A549 (cell line): ENCODE measurements around the gene POLR1D. TPM values are rescaled to one million over a fixed set of nuclear protein-coding genes. Genes with fewer than 3 reads are reported as not detected.

Experiments
- ATAC-seq, 2 experiments: fragments of 200-7000 bp in 1 of 2; fragments of >200 bp in 1 of 2; cut with Nextera tagmentation in 1 of 2; cut with Tn5 transposase in 1 of 2; 3 replicates each; pipeline versions ENCODE4 v1.8.0 to v1.9.1; 2018 to 2020; ENCODE audit warnings: mild to moderate bottlenecking in 1 of 2, moderate library complexity in 1 of 2
- CTCF ChIA-PET: fragments of 300-600 bp; sonication (Branson Sonifier 250); formaldehyde crosslinking; extraction: SDS; loops from one replicate; lab custom pipeline; 2021; ENCODE audit warnings: antibody characterized with exemption, inconsistent platforms; lab: Yijun Ruan, JAX
- POLR2A ChIA-PET: fragments of 350-600 bp; formaldehyde crosslinking; extraction: SDS; loops from one replicate; lab custom pipeline; 2021; ENCODE audit warnings: antibody characterized with exemption, inconsistent platforms; lab: Yijun Ruan, JAX
- DNase-seq, 2 experiments: peaks; one replicate each; pipeline versions ENCODE4 v3.0.0 to v3.0.0-alpha.2; 2011 to 2016; ENCODE audit warnings: low read depth in 1 of 2, low spot score in 1 of 2
- FAIRE-seq: peaks from 2 replicates; lab custom pipeline; 2011; peaks lifted over from hg19 to GRCh38; lab: Jason Lieb, UNC
- H3K27ac ChIP-seq, 2 experiments: fragments of >200 bp; sonication (Bioruptor Twin); formaldehyde crosslinking; 3 replicates each; pipeline ENCODE4 v1.5.1; 2016 to 2017
- H3K4me1 ChIP-seq: fragments of >200 bp; sonication (Bioruptor Twin); formaldehyde crosslinking; 3 replicates; pipeline ENCODE4 v1.6.1; 2016
- H3K4me2 ChIP-seq: fragments of >200 bp; sonication (Bioruptor Twin); formaldehyde crosslinking; 3 replicates; pipeline ENCODE4 v1.6.1; 2016
- H3K4me3 ChIP-seq: fragments of >200 bp; sonication (Bioruptor Twin); formaldehyde crosslinking; 3 replicates; pipeline ENCODE4 v1.5.1; 2016
- H3K9me3 ChIP-seq: fragments of >200 bp; sonication (Bioruptor Twin); formaldehyde crosslinking; 3 replicates; pipeline ENCODE4 v1.6.1; 2016
- CBX8 ChIP-seq: fragments of 200-600 bp; sonication (generic); IDR thresholded peaks from 2 replicates; pipeline ENCODE4 v1.6.1; 2016
- CHD2 ChIP-seq: fragments of 150-350 bp; IDR thresholded peaks from 2 replicates; pipeline ENCODE4 v1.6.1; 2014; ENCODE audit warnings: low read length; ENCODE audit not compliant: partially characterized antibody
- CHD4 ChIP-seq: fragments of 200-600 bp; sonication (generic); IDR thresholded peaks from 2 replicates; pipeline ENCODE4 v1.6.1; 2016; ENCODE audit warnings: antibody characterized with exemption, mild to moderate bottlenecking, borderline replicate concordance
- EHF ChIP-seq: fragments of 250-450 bp; sonication (Bioruptor Pico); IDR thresholded peaks from 2 replicates; pipeline ENCODE4 v1.5.0; 2020; ENCODE audit warnings: mild to moderate bottlenecking
- ESRRA ChIP-seq: fragments of 150-350 bp; IDR thresholded peaks from 2 replicates; pipeline ENCODE4 v1.6.1; 2014; ENCODE audit warnings: mild to moderate bottlenecking, low read length, borderline replicate concordance
- FOSB ChIP-seq: fragments of 250-450 bp; sonication (Bioruptor Pico); IDR thresholded peaks from 2 replicates; pipeline ENCODE4 v1.5.0; 2020; ENCODE audit warnings: mild to moderate bottlenecking, moderate library complexity
- FOXS1 ChIP-seq: fragments of 250-450 bp; sonication (Bioruptor Pico); IDR thresholded peaks from 2 replicates; pipeline ENCODE4 v1.5.0; 2020; ENCODE audit warnings: mild to moderate bottlenecking, moderate library complexity
- HDAC2 ChIP-seq: fragments of 200-600 bp; sonication (generic); IDR thresholded peaks from 2 replicates; pipeline ENCODE4 v1.6.1; 2016
- HEYL ChIP-seq: fragments of 250-450 bp; sonication (Bioruptor Pico); IDR thresholded peaks from 2 replicates; pipeline ENCODE4 v1.8.0; 2021; ENCODE audit warnings: mild to moderate bottlenecking, moderate library complexity
- HOXA7 ChIP-seq: fragments of 250-450 bp; sonication (Bioruptor Pico); IDR thresholded peaks from 2 replicates; pipeline ENCODE4 v1.5.0; 2020; ENCODE audit warnings: mild to moderate bottlenecking, moderate library complexity
- HOXB13 ChIP-seq: fragments of 250-450 bp; sonication (Bioruptor Pico); IDR thresholded peaks from 2 replicates; pipeline ENCODE4 v1.5.0; 2020; ENCODE audit warnings: low read depth, mild to moderate bottlenecking, moderate library complexity
- JUNB ChIP-seq: fragments of >200 bp; sonication (Bioruptor Twin); formaldehyde crosslinking; IDR thresholded peaks from 2 replicates; pipeline ENCODE4 v1.6.1; 2016
- KDM1A ChIP-seq: fragments of 200-600 bp; sonication (generic); IDR thresholded peaks from 2 replicates; pipeline ENCODE4 v1.6.1; 2016; ENCODE audit warnings: low read depth, mild to moderate bottlenecking
- KDM5A ChIP-seq: fragments of 200-600 bp; sonication (generic); IDR thresholded peaks from 2 replicates; pipeline ENCODE4 v1.6.1; 2016; ENCODE audit warnings: antibody characterized with exemption, mild to moderate bottlenecking
- MAFK ChIP-seq: fragments of 450-650 bp; IDR thresholded peaks from 2 replicates; pipeline ENCODE4 v1.6.1; 2014; ENCODE audit not compliant: partially characterized antibody
- NPAS2 ChIP-seq: fragments of 250-450 bp; sonication (Bioruptor Pico); IDR thresholded peaks from 2 replicates; pipeline ENCODE4 v1.8.0; 2022; ENCODE audit warnings: mild to moderate bottlenecking, moderate library complexity, borderline replicate concordance
- NR3C1 ChIP-seq: fragments of >200 bp; sonication (Bioruptor Twin); formaldehyde crosslinking; IDR thresholded peaks from 3 replicates; pipeline ENCODE4 v1.6.1; 2017
- PHF8 ChIP-seq: fragments of 200-600 bp; sonication (generic); IDR thresholded peaks from 2 replicates; pipeline ENCODE4 v1.6.1; 2016; ENCODE audit warnings: low read depth, mild to moderate bottlenecking, antibody characterized with exemption, moderate library complexity, borderline replicate concordance
- RAD21 ChIP-seq, 2 experiments: fragments of >200 bp in 1 of 2; sonication (Bioruptor Twin) in 1 of 2; formaldehyde crosslinking in 1 of 2; IDR thresholded peaks in 1 of 2; conservative IDR thresholded peaks in 1 of 2; 2 replicates in 1 of 2; 3 replicates in 1 of 2; pipeline ENCODE4 v1.6.1; 2012 to 2018; ENCODE audit warnings: inconsistent platforms in 1 of 2
- RARB ChIP-seq: fragments of 250-450 bp; sonication (Bioruptor Pico); IDR thresholded peaks from 2 replicates; pipeline ENCODE4 v1.8.0; 2021; ENCODE audit warnings: mild to moderate bottlenecking, moderate library complexity
- RCOR1 ChIP-seq: fragments of 150-350 bp; IDR thresholded peaks from 2 replicates; pipeline ENCODE4 v1.6.1; 2014; ENCODE audit warnings: antibody characterized with exemption, low read length, low read depth
- RNF2 ChIP-seq: fragments of 200-600 bp; sonication (generic); IDR thresholded peaks from 2 replicates; pipeline ENCODE4 v1.6.1; 2016; ENCODE audit warnings: low read depth, mild to moderate bottlenecking, antibody characterized with exemption, moderate library complexity, borderline replicate concordance
- SMC3 ChIP-seq: fragments of >200 bp; sonication (Bioruptor Twin); formaldehyde crosslinking; IDR thresholded peaks from 3 replicates; pipeline ENCODE4 v1.6.1; 2018; ENCODE audit warnings: inconsistent platforms
- TP53 ChIP-seq: fragments of 250-450 bp; sonication (Bioruptor Pico); IDR thresholded peaks from 2 replicates; pipeline ENCODE4 v1.5.0; 2021; ENCODE audit warnings: mild to moderate bottlenecking, moderate library complexity
- ZSCAN20 ChIP-seq: fragments of 250-450 bp; sonication (Bioruptor Pico); IDR thresholded peaks from 2 replicates; pipeline ENCODE4 v1.8.0; 2022; ENCODE audit warnings: mild to moderate bottlenecking, moderate library complexity
- WGBS: methylation state at CpG from one replicate; pipeline ENCODE4 v1.1.6; 2017; ENCODE audit errors: missing lambda C conversion rate; 5-methylcytosine and 5-hydroxymethylcytosine counted together
- polyA plus RNA-seq, 4 experiments: library from polyadenylated mRNA; depleted of rRNA in 3 of 4; stranded (reverse); fragments of >200 nt; fragmentation: RNase III in 1 of 4; extraction: RNeasy Plus Mini Kit Qiagen cat#74134 plus additional on column Dnase treatment in 1 of 4; gene quantifications; 2 replicates in 3 of 4; 3 replicates in 1 of 4; pipeline ENCODE4 v1.2.3, GENCODE V29; 2011 to 2017
- TF ChIP-seq, protein P1 (sequence below): fragments of 150-350 bp; IDR thresholded peaks from 2 replicates; pipeline ENCODE4 v1.6.1; 2014; ENCODE audit warnings: low read depth, mild to moderate bottlenecking, low read length
- TF ChIP-seq, protein P2 (sequence below): fragments of 450-650 bp; IDR thresholded peaks from 2 replicates; pipeline ENCODE4 v1.6.1; 2014; ENCODE audit warnings: antibody characterized with exemption
- TF ChIP-seq, protein P3 (sequence below): fragments of >200 bp; sonication (Bioruptor Twin); formaldehyde crosslinking; IDR thresholded peaks from 3 replicates; pipeline ENCODE4 v1.6.1; 2016
- TF ChIP-seq, protein P4 (sequence below): IDR thresholded peaks from 2 replicates; pipeline ENCODE4 v1.6.1; 2012

POLR1D gene
- polyA plus RNA-seq, 2 of the 4 experiments (the other 2 are of a cell fraction): 110 to 161 TPM

DNA sequence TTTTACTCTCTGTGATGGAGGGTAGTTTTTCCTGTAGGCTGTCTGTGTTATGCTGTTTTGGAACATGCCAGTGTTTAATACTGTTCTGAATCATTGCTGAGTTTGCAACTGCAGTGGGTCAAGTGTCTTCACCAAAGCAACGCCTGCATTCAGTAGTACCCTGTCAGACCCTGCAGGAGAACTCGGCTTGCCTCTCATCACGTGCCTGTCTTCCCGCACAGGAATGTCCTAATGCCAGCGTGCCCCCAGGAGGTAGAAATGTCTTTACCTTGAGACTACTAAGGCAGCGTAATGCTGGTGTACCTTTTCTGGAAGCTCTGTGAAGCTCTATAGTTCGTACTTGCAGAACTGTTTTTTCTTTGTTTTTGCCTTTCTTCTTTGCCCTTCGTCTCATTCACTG lies 42.3 kb downstream of the POLR1D start:
- 92% methylated on average over 8 of the region's 8 CpGs for WGBS

DNA sequence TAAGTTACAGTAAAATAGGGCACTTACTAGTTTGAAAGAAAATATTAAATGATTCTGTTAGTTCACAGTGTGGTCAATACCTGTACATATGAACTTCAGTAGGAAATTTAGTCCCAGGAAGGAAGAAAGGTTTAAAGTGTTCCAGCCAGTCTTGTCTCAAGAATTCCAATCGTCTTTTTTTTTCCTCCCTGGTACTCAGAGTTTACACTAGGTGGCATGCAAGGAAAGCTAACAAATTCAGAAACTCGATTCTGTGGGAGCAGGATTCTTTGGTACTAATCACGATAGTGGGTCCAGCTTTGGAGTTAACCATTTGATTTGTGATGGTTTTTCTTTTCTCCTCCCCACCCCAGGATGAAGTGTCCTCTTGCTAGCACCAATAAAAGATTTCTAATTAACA lies 43.6 kb downstream of the POLR1D start:
- no peak for FAIRE-seq
- no peak for ATAC-seq

More for the DNA sequence above, 42.3 kb downstream of the POLR1D start:
- ChIA-PET CTCF (interaction anchor here (1.1 kb wide), 1 partner anchor 23 kb away, joined by 3 read pairs; no protein-coding TSS in a partner anchor), POLR2A (no interaction called here)
- FAIRE-seq (no peak), ATAC-seq (no peak), DNase-seq (no peak)
- H3K4me1 ChIP-seq: no peaks in the 10 kb centered on the region; the same call in 2 of the 3 replicates
- H3K9me3 ChIP-seq: no peaks in the 10 kb centered on the region
- H3K4me3 ChIP-seq: no peak overlapping the region
- H3K4me2 ChIP-seq: no peak overlapping the region
- TF ChIP-seq EHF (CRISPR knock-in tag) (no peak), CBX8 (no peak), HOXB13 (CRISPR knock-in tag) (no peak), SMC3 (no peak), FOSB (no peak), RARB (CRISPR knock-in tag) (no peak), CHD2 (no peak), HDAC2 (no peak), NPAS2 (CRISPR knock-in tag) (no peak), RNF2 (no peak)
- TF ChIP-seq, protein P1, sequence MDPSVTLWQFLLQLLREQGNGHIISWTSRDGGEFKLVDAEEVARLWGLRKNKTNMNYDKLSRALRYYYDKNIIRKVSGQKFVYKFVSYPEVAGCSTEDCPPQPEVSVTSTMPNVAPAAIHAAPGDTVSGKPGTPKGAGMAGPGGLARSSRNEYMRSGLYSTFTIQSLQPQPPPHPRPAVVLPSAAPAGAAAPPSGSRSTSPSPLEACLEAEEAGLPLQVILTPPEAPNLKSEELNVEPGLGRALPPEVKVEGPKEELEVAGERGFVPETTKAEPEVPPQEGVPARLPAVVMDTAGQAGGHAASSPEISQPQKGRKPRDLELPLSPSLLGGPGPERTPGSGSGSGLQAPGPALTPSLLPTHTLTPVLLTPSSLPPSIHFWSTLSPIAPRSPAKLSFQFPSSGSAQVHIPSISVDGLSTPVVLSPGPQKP: no peak
- TF ChIP-seq, protein P2, sequence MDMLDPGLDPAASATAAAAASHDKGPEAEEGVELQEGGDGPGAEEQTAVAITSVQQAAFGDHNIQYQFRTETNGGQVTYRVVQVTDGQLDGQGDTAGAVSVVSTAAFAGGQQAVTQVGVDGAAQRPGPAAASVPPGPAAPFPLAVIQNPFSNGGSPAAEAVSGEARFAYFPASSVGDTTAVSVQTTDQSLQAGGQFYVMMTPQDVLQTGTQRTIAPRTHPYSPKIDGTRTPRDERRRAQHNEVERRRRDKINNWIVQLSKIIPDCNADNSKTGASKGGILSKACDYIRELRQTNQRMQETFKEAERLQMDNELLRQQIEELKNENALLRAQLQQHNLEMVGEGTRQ: no peak
- TF ChIP-seq, protein P3, sequence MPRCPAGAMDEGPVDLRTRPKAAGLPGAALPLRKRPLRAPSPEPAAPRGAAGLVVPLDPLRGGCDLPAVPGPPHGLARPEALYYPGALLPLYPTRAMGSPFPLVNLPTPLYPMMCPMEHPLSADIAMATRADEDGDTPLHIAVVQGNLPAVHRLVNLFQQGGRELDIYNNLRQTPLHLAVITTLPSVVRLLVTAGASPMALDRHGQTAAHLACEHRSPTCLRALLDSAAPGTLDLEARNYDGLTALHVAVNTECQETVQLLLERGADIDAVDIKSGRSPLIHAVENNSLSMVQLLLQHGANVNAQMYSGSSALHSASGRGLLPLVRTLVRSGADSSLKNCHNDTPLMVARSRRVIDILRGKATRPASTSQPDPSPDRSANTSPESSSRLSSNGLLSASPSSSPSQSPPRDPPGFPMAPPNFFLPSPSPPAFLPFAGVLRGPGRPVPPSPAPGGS: no peak
- H3K27ac ChIP-seq: no peak overlapping the region

DNA sequence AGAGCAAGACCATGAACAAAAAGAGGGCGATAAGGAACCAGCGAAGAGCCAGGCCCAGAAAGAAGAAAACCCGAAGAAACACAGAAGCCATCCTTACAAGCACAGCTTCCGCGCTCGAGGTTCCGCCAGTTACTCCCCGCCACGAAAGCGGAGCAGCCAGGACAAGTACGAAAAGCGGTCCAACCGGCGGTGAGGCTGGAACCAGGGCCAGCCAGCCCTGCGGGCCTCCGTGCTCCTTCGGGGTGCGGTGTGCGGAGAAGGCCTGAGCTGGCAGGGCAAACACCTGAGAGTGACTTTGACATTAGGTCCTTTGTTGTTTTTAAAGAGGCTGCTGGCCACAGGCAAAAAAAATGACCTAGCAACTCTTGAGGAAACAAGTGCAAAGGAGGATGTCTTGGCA lies 44.1 kb downstream of the POLR1D start:
- ChIA-PET POLR2A (no interaction called here), CTCF (interaction anchor here (0.9 to 1.9 kb wide), 4 partner anchors 12 to 290 kb away, joined by 3 to 6 read pairs (median 4); no protein-coding TSS in a partner anchor)
- ATAC-seq: no peak
- Histone ChIP-seq H3K4me1 (no peaks in the 10 kb centered on the region), H3K9me3 (no peaks in the 10 kb centered on the region), H3K4me2 (no peak overlapping the region), H3K27ac (no peak overlapping the region), H3K4me3 (no peak overlapping the region)
- no peak for FAIRE-seq
- 91% methylated on average over 19 of the region's 19 CpGs for WGBS
- TF ChIP-seq JUNB (no peak), KDM1A (no peak), TP53 (CRISPR knock-in tag) (no peak), ZSCAN20 (CRISPR knock-in tag) (no peak), FOXS1 (CRISPR knock-in tag) (no peak), RCOR1 (no peak), MAFK (no peak), KDM5A (no peak), HEYL (CRISPR knock-in tag) (no peak), PHF8 (no peak), ESRRA (no peak), NR3C1 (no peak), CHD4 (no peak), FOSB (no peak)
- TF ChIP-seq, protein P1: no peak
- TF ChIP-seq, protein P4, sequence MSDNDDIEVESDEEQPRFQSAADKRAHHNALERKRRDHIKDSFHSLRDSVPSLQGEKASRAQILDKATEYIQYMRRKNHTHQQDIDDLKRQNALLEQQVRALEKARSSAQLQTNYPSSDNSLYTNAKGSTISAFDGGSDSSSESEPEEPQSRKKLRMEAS: no peak
- no peak for DNase-seq

More for the DNA sequence above, 43.6 kb downstream of the POLR1D start:
- DNase-seq: peak in 1 of 2 experiments; percentile 7
- Histone ChIP-seq H3K27ac (no peak overlapping the region), H3K9me3 (no peaks in the 10 kb centered on the region), H3K4me3 (no peak overlapping the region), H3K4me2 (no peak overlapping the region)
- CTCF ChIA-PET: interaction anchor here (1.2 to 1.9 kb wide), 3 partner anchors 132 to 290 kb away, joined by 3 to 6 read pairs (median 4); no protein-coding TSS in a partner anchor
- TF ChIP-seq HOXA7 (CRISPR knock-in tag) (no peak), RAD21 (conservative IDR thresholded peaks at IDR 0.05 in 1 of 2, IDR thresholded peaks at IDR 0.05 in 1 of 2) (peak in 1 of 2 experiments; percentile 13; a peak in 1 of 5 replicates)
- TF ChIP-seq, all 56 proteins: peak for 1
- POLR2A ChIA-PET: no interaction called here
- WGBS: 35% methylated on average over 3 of the region's 3 CpGs
- H3K4me1 ChIP-seq: no peaks in the 10 kb centered on the region
